Measurements from ENCODE around the gene DSP. TPM values are rescaled to one million over a fixed set of nuclear protein-coding genes. Genes with fewer than 3 reads are reported as not detected.

The DSP gene
- total and polyA plus RNA-seq, 10 of the 15 experiments (the other 5 are each of a cell fraction or from before 2014, with no cell fraction given): under 0.01 to 0.36 (median 0.04) TPM; not detected in 4

DNA sequence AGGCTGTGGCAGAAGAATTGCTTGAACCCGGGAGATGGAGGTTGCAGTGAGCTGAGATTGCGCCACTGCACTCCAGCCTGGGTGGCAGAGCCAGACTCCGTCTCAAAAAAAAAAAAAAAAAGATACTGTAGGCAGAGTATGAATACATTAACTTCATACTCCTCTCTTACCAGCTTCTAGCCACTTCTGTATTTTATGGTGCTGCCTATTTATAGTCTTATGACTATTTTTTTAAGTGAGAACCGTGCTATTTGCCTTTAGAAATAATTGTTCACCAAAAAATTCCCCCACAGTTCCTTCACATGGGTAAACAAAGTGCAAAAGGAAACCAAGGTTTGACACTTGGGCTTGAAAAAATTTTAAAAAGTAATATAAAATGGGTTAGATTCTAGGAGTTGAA lies 47.0 kb downstream of the DSP start:
- ChIA-PET POLR2A (interaction anchor here (1.7 kb wide), 1 partner anchor 311 kb away, joined by 6 read pairs; no protein-coding TSS in a partner anchor), RAD21 (ENCODE audit: unreplicated experiment) (no interaction called here), CTCF (no interaction called here), SMC1A (ENCODE audit: uncharacterized antibody, unreplicated experiment) (interaction anchor here (0.9 kb wide), 1 partner anchor 10 kb away, joined by 3 read pairs; no protein-coding TSS in a partner anchor)
- intact Hi-C loops (cut with micrococcal nuclease; ENCODE audit: unreplicated experiment) (no loop called here), in situ Hi-C loops (cut with MboI) (no loop called here)
- Histone ChIP-seq H3K9ac (ENCODE audit: control insufficient read depth, insufficient read depth, low read length) (no peak overlapping the region), H4K20me1 (ENCODE audit: control insufficient read depth, insufficient read depth) (no peaks in the 10 kb centered on the region), H3K4me3 (no peak overlapping the region), H2AFZ (ENCODE audit: control insufficient read depth, low read depth, low read length) (no peak overlapping the region), H3K79me2 (ENCODE audit: control insufficient read depth, insufficient read depth, low read length) (peaks cover 24% of the 10 kb centered on the region), H3K4me2 (ENCODE audit: control insufficient read depth, insufficient read depth) (no peak overlapping the region), H3K9me3 (replicated peaks; ENCODE audit: control insufficient read depth, insufficient read depth, low read length) (no peaks in the 10 kb centered on the region), H3K27ac (ENCODE audit: control insufficient read depth, insufficient read depth) (no peak overlapping the region), H3K36me3 (ENCODE audit: control insufficient read depth in 2 of 2, insufficient read depth in 2 of 2, low read length in 1 of 2) (no peaks in the 10 kb centered on the region), H3K27me3 (replicated peaks in 1 of 2; ENCODE audit: control insufficient read depth in 2 of 2, insufficient read depth in 2 of 2, low read length in 1 of 2) (no peaks in the 10 kb centered on the region), H3K4me1 (ENCODE audit: control insufficient read depth, insufficient read depth, low read length) (peaks cover 3% of the 10 kb centered on the region; the same call in 1 of the 2 replicates)
- FAIRE-seq: no peak
- no peak for TF ChIP-seq NKRF (conservative IDR thresholded peaks at IDR 0.05)
- no peak for TF ChIP-seq STAT3 (IDR thresholded peaks at IDR 0.05; ENCODE audit: low read depth, low read length)
- TF ChIP-seq CREM (IDR thresholded peaks at IDR 0.05; ENCODE audit: low read depth): no peak
- TF ChIP-seq CEBPB (IDR thresholded peaks at IDR 0.05; ENCODE audit: borderline replicate concordance in 1 of 2, low read depth in 2 of 2, low read length in 2 of 2): no peak
- no peak for TF ChIP-seq SPI1 (IDR thresholded peaks at IDR 0.05; ENCODE audit: borderline replicate concordance, insufficient read depth, low read depth, low read length)
- no peak for TF ChIP-seq EGR1 (IDR thresholded peaks at IDR 0.05; ENCODE audit: borderline replicate concordance in 1 of 2, low read depth in 2 of 2, low read length in 2 of 2)
- no peak for TF ChIP-seq EZH2 (IDR thresholded peaks at IDR 0.05; ENCODE audit: borderline replicate concordance, control insufficient read depth, low read depth, low read length)
- no peak for TF ChIP-seq SKIL (IDR thresholded peaks at IDR 0.05; ENCODE audit: low read depth, poor library complexity, severe bottlenecking)
- TF ChIP-seq ZNF687 (IDR thresholded peaks at IDR 0.05): no peak
- no peak for TF ChIP-seq SUZ12 (IDR thresholded peaks at IDR 0.05; ENCODE audit: unreplicated experiment)
- TF ChIP-seq TCF12 (IDR thresholded peaks at IDR 0.05; ENCODE audit: low read depth, low read length): no peak
- no peak for TF ChIP-seq NR2C1 (IDR thresholded peaks at IDR 0.05)
- no peak for TF ChIP-seq JUND (IDR thresholded peaks at IDR 0.05; ENCODE audit: low read depth, low read length)
- 0% methylated on average over 1 of the region's 4 CpGs for WGBS (ENCODE audit: insufficient coverage, insufficient replicate concordance, low lambda C conversion rate, missing lambda C conversion rate)
- ATAC-seq: no peak
- BruUV-seq (replicated peaks): no TSS peak
- DNase-seq (ENCODE audit: low read depth, low spot score): no peak
